DMS153 treated with DMSO at 0.1 percent for 48 hours (cell line): ENCODE results near the gene ARIH2.

Experiments
- DNase-seq: peaks from one replicate; lab custom pipeline; 2025; ENCODE audit not compliant: unreplicated experiment; lab: John Stamatoyannopoulos, UW

ARIH2 gene

GRCh38 chr3:48970586-48970985, 51.9 kb downstream of the ARIH2 start:
- DNase-seq: no peak

- DNase-seq: no peak
These were observed 55.6 kb downstream of the ARIH2 start for GRCh38 chr3:48974076-48974864.

GRCh38 chr3:48979451-48979850, 60.8 kb downstream of the ARIH2 start:
- DNase-seq: no peak

GRCh38 chr3:48980295-48980694, 61.7 kb downstream of the ARIH2 start:
- no peak for DNase-seq

GRCh38 chr3:48982016-48982415, 63.4 kb downstream of the ARIH2 start:
- no peak for DNase-seq

- DNase-seq: no peak
These were observed 64.0 kb downstream of the ARIH2 start for GRCh38 chr3:48982686-48983085.

- DNase-seq: no peak
These were observed 64.5 kb downstream of the ARIH2 start for GRCh38 chr3:48983096-48983495.

- DNase-seq: no peak
These were observed 66.0 kb downstream of the ARIH2 start for GRCh38 chr3:48984663-48985062.

- DNase-seq: no peak
These were observed 67.3 kb downstream of the ARIH2 start for GRCh38 chr3:48985831-48986376.

- no peak for DNase-seq
These were observed 70.6 kb downstream of the ARIH2 start for GRCh38 chr3:48989126-48989795.

- no peak for DNase-seq
These were observed 71.4 kb downstream of the ARIH2 start, which contains the start of gene P4HTM for GRCh38 chr3:48989796-48990635. Gene P4HTM, plus strand, starts transcription at chr3:48990241. Its CDS starts 16 bp downstream, at chr3:48990257.

- no peak for DNase-seq
These were observed 72.2 kb downstream of the ARIH2 start for GRCh38 chr3:48990636-48991469.

GRCh38 chr3:48991851-48992545, 73.4 kb downstream of the ARIH2 start:
- no peak for DNase-seq

GRCh38 chr3:48993834-48994233, 75.2 kb downstream of the ARIH2 start:
- no peak for DNase-seq

GRCh38 chr3:48996640-48997039, 78.0 kb downstream of the ARIH2 start:
- no peak for DNase-seq

- DNase-seq: no peak
These were observed 78.5 kb downstream of the ARIH2 start for GRCh38 chr3:48997102-48997635.

GRCh38 chr3:48997714-48998637, 79.3 kb downstream of the ARIH2 start:
- DNase-seq: no peak

- DNase-seq: no peak
These were observed 80.6 kb downstream of the ARIH2 start for GRCh38 chr3:48999085-48999858.
